GM23248 (cell line): ENCODE measurements around the gene CES4A. TPM values are rescaled to one million over a fixed set of nuclear protein-coding genes. Genes with fewer than 3 reads are reported as not detected.
"Not testable (repeated sequence)": the region's sequence is repeated elsewhere in the genome, so short reads cannot be mapped to it uniquely, and the experiment has no call there.

ENCODE experiments used
- DNase-seq: peaks from one replicate; pipeline ENCODE4 v3.0.0-alpha.2; 2015
- H2AFZ ChIP-seq: fragments of 200-600 bp; sonication (generic); 2 replicates; pipeline ENCODE4 v1.6.1; 2016; ENCODE audit warnings: antibody characterized with exemption
- H3F3A ChIP-seq: fragments of 200-600 bp; sonication (generic); 2 replicates; pipeline ENCODE4 v1.6.1; 2016; ENCODE audit warnings: mild to moderate bottlenecking, antibody characterized with exemption, mixed run types; ENCODE audit not compliant: insufficient read depth
- H3K27ac ChIP-seq: fragments of 200-600 bp; sonication (generic); 2 replicates; pipeline ENCODE4 v1.5.1; 2016; ENCODE audit warnings: mild to moderate bottlenecking
- H3K27me3 ChIP-seq: fragments of 200-600 bp; sonication (generic); replicated peaks from 2 replicates; pipeline ENCODE4 v1.6.1; 2016; ENCODE audit warnings: mild to moderate bottlenecking; ENCODE audit not compliant: insufficient read depth
- H3K36me3 ChIP-seq: fragments of 200-600 bp; sonication (generic); 2 replicates; pipeline ENCODE4 v1.6.1; 2016; ENCODE audit warnings: low read depth, mild to moderate bottlenecking
- H3K4me1 ChIP-seq: fragments of 200-600 bp; sonication (generic); 2 replicates; pipeline ENCODE4 v1.6.1; 2016; ENCODE audit warnings: mild to moderate bottlenecking; ENCODE audit not compliant: insufficient read depth
- H3K4me2 ChIP-seq: fragments of 200-600 bp; sonication (generic); one replicate; pipeline ENCODE4 v1.6.1; 2016; ENCODE audit warnings: mild to moderate bottlenecking; ENCODE audit not compliant: unreplicated experiment
- H3K4me3 ChIP-seq: fragments of 200-600 bp; sonication (generic); 2 replicates; pipeline ENCODE4 v1.5.1; 2016; ENCODE audit warnings: mild to moderate bottlenecking
- H3K79me2 ChIP-seq: fragments of 200-600 bp; sonication (generic); 2 replicates; pipeline ENCODE4 v1.6.1; 2016; ENCODE audit warnings: mild to moderate bottlenecking; ENCODE audit not compliant: insufficient read depth
- H3K9ac ChIP-seq: fragments of 200-600 bp; sonication (generic); 2 replicates; pipeline ENCODE4 v1.6.1; 2016; ENCODE audit warnings: mild to moderate bottlenecking
- H3K9me2 ChIP-seq: fragments of 200-600 bp; sonication (generic); 2 replicates; pipeline ENCODE4 v1.6.1; 2016; ENCODE audit warnings: mixed run types, mild to moderate bottlenecking, moderate library complexity; ENCODE audit not compliant: insufficient read depth
- H3K9me3 ChIP-seq: fragments of 200-600 bp; sonication (generic); one replicate; pipeline ENCODE4 v1.6.1; 2017; ENCODE audit warnings: low read depth
- H4K20me1 ChIP-seq: fragments of 200-600 bp; sonication (generic); 2 replicates; pipeline ENCODE4 v1.6.0; 2016; ENCODE audit not compliant: insufficient read depth
- EZH2 ChIP-seq: fragments of 200-600 bp; sonication (generic); IDR thresholded peaks from 2 replicates; pipeline ENCODE4 v1.6.1; 2018; ENCODE audit warnings: antibody characterized with exemption, mild to moderate bottlenecking; ENCODE audit not compliant: insufficient read depth, poor library complexity, severe bottlenecking
- EZH2phosphoT487 ChIP-seq: fragments of 200-600 bp; sonication (generic); IDR thresholded peaks from 2 replicates; pipeline ENCODE4 v1.6.1; 2018; ENCODE audit warnings: antibody characterized with exemption, moderate library complexity, mild to moderate bottlenecking, low read depth; ENCODE audit not compliant: insufficient read depth
- WGBS, 2 experiments: methylation state at CpG; one replicate each; pipeline ENCODE4 v1.1.6; 2015 to 2017; ENCODE audit warnings: low lambda C conversion rate in 2 of 2, low coverage in 1 of 2; ENCODE audit errors: missing lambda C conversion rate in 2 of 2; 5-methylcytosine and 5-hydroxymethylcytosine counted together
- in situ Hi-C: fragments of 300-500 bp; cut with MboI; formaldehyde crosslinking; loops from 2 replicates; pipeline ENCODE4 v1.15.0; 2020
- polyA plus RNA-seq: library from polyadenylated mRNA; unstranded; fragments of >200 nt; fragmentation: Nextera tagmentation; extraction: Ambion mirVana; gene quantifications from 2 replicates; pipeline ENCODE4 v1.2.1, GENCODE V29; 2016
- total RNA-seq: library from RNA; depleted of rRNA; stranded (reverse); fragments of >200 nt; shearing (Covaris generic); gene quantifications from 2 replicates; pipeline ENCODE4 v1.2.3, GENCODE V29; 2014

The CES4A gene
- total and polyA plus RNA-seq, 2 experiments from 2014 or later, result 4.5 to 5.0 TPM

- Histone ChIP-seq H3K27me3 (no peaks in the 10 kb centered on the region; the same call in 1 of the 2 replicates), H3K4me3 (no peak overlapping the region), H3F3A (0 out of 2 replicates have a peak, but pooled peaks cover 4% of the 10 kb centered on the region), H3K9me2 (no peaks in the 10 kb centered on the region), H2AFZ (no peak overlapping the region), H3K9me3 (no peaks in the 10 kb centered on the region), H3K4me2 (no peak overlapping the region), H4K20me1 (no peaks in the 10 kb centered on the region), H3K27ac (no peak overlapping the region), H3K9ac (no peak overlapping the region), H3K4me1 (peaks cover 4% of the 10 kb centered on the region; the same call in 1 of the 2 replicates), H3K36me3 (peaks cover 4% of the 10 kb centered on the region; the same call in 1 of the 2 replicates), H3K79me2 (no peaks in the 10 kb centered on the region)
- no peak for DNase-seq
- in situ Hi-C loops, result no loop called here
- WGBS, 2 experiments, result 93 to 95% methylated on average over 14 to 15 of the region's 15 CpGs
- TF ChIP-seq EZH2 (no peak), EZH2phosphoT487 (no peak)
Observed at GRCh38 chr16:66943426-66944053, 44.8 kb upstream of the CES4A start.

- no peak for DNase-seq
- in situ Hi-C loops, result no loop called here
- Histone ChIP-seq H3K27me3 (no peaks in the 10 kb centered on the region; the same call in none of the 2 replicates), H3K9ac (no peak overlapping the region), H3K4me1 (peaks cover 4% of the 10 kb centered on the region; the same call in 1 of the 2 replicates), H2AFZ (no peak overlapping the region), H3K36me3 (peaks cover 4% of the 10 kb centered on the region; the same call in 1 of the 2 replicates), H3K27ac (no peak overlapping the region), H3K9me3 (no peaks in the 10 kb centered on the region), H3K9me2 (no peaks in the 10 kb centered on the region), H3K4me2 (no peak overlapping the region), H3K79me2 (no peaks in the 10 kb centered on the region), H4K20me1 (no peaks in the 10 kb centered on the region), H3F3A (0 out of 2 replicates have a peak, but pooled peaks cover 4% of the 10 kb centered on the region), H3K4me3 (no peak overlapping the region)
- 75 to 78% methylated on average over 5 of the region's 5 CpGs for WGBS, 2 experiments
- no peak for TF ChIP-seq EZH2phosphoT487
Observed at GRCh38 chr16:66944054-66944441, 44.3 kb upstream of the CES4A start.

DNA sequence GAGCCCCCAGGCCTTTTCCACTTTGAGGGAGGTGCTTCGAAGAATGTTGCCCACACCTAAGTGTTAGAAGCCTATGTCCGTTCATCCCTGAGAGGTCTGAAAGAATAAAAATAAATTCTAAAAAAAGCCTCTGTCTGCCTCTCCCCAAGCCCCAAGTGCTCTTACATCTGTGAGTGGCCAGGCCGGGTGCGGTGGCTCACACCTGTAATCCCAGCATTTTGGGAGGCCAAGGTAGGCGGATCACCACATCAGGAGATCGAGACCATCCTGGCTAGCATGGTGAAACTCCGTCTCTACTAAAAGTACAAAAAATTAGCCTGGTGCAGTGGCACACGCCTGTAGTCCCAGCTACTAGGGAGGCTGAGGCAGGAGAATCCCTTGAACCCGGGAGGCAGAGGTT, 43.4 kb upstream of the CES4A start:
- H3K4me3 ChIP-seq, H3F3A ChIP-seq, H3K9me2 ChIP-seq, H3K36me3 ChIP-seq, H3K79me2 ChIP-seq, H4K20me1 ChIP-seq, H3K4me2 ChIP-seq, DNase-seq, in situ Hi-C loops, H3K4me1 ChIP-seq, H3K27me3 ChIP-seq, H3K9ac ChIP-seq, H3K27ac ChIP-seq, H3K9me3 ChIP-seq, H2AFZ ChIP-seq: not testable (repeated sequence)
- 77 to 80% methylated on average over 9 of the region's 9 CpGs for WGBS, 2 experiments

DNA sequence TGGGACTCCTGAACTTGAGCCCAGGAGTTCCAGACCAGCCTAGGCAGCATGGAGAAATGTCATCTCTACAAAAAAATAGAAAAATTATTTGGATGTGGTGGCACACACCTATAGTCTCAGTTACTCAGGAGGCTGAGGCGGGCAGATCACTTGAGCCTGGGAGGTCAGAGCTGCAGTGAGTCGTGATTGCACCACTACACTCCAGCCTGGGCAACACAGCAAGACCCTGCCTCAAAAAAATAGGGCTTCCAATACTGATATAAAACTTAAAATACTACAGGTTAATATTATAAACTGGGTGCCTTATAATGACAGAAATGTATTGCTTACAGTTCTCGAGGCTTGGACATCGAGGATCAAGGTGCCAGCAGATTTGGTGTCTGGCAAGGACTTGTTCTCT, 42.5 kb upstream of the CES4A start:
- in situ Hi-C loops, result no loop called here
- DNase-seq, result no peak

More for the DNA sequence above, 42.5 kb upstream of the CES4A start:
- H3F3A ChIP-seq, result 0 out of 2 replicates have a peak, but pooled peaks cover 4% of the 10 kb centered on the region
- H2AFZ ChIP-seq, result no peak overlapping the region
- H4K20me1 ChIP-seq, result no peaks in the 10 kb centered on the region
- H3K27ac ChIP-seq, result no peak overlapping the region
- H3K9me2 ChIP-seq, result no peaks in the 10 kb centered on the region
- H3K9me3 ChIP-seq, result no peaks in the 10 kb centered on the region
- TF ChIP-seq EZH2phosphoT487 (no peak), EZH2 (no peak)
- peaks cover 4% of the 10 kb centered on the region; the same call in 1 of the 2 replicates for H3K4me1 ChIP-seq
- WGBS, 2 experiments, result 89 to 91% methylated on average over 4 of the region's 4 CpGs
- H3K9ac ChIP-seq, result no peak overlapping the region
- no peak overlapping the region for H3K4me2 ChIP-seq
- no peaks in the 10 kb centered on the region for H3K79me2 ChIP-seq
- H3K4me3 ChIP-seq, result no peak overlapping the region
- no peaks in the 10 kb centered on the region; the same call in none of the 2 replicates for H3K27me3 ChIP-seq
- H3K36me3 ChIP-seq, result peaks cover 4% of the 10 kb centered on the region; the same call in 1 of the 2 replicates
